ENCODE measurements around the gene BTBD2. TPM values are rescaled to one million over a fixed set of nuclear protein-coding genes. Genes with fewer than 3 reads are reported as not detected.

Gene BTBD2
- total and polyA plus RNA-seq, 12 donors: 11.8 to 122 (median 78.1) TPM

- TF ChIP-seq POLR2A (IDR thresholded peaks at IDR 0.05) (no peak), CTCF (IDR thresholded peaks at IDR 0.05) (no peak)
- no peak overlapping the region for H3K4me3 ChIP-seq
- no peaks in the 10 kb centered on the region for H3K36me3 ChIP-seq (replicated peaks in 1 of 2)
- H3K27me3 ChIP-seq: no peaks in the 10 kb centered on the region
- intact Hi-C loops (cut with DNase I): loop anchor here in 1 of 2 donors (10.0 kb wide), 1 partner anchor 49 kb away; no protein-coding TSS in a partner anchor
- peaks cover 4 to 9% of the 10 kb centered on the region in 2 donors for H3K4me1 ChIP-seq (replicated peaks in 1 of 2)
- H3K27ac ChIP-seq: no peak overlapping the region
- peak in 1 of 7 donors; percentile 48 for DNase-seq
- H3K9me3 ChIP-seq (replicated peaks in 1 of 3): no peaks in the 10 kb centered on the region
- WGBS, 4 donors: 69 to 79% (median 78%) methylated on average over 13 to 51 of the region's 51 CpGs
Measured at GRCh38 chr19:1955171-1956121, 60.1 kb downstream of the BTBD2 start.

- intact Hi-C loops (cut with DNase I): loop anchor here in 1 of 2 donors (10.0 kb wide), 1 partner anchor 50 kb away; no protein-coding TSS in a partner anchor
- Histone ChIP-seq H3K4me1 (replicated peaks in 1 of 2) (peaks cover 4 to 9% of the 10 kb centered on the region in 2 donors), H3K27me3 (no peaks in the 10 kb centered on the region), H3K9me3 (replicated peaks in 1 of 3) (no peaks in the 10 kb centered on the region), H3K36me3 (replicated peaks in 1 of 2) (no peaks in the 10 kb centered on the region), H3K4me3 (no peak overlapping the region), H3K27ac (no peak overlapping the region)
- no peak for DNase-seq
- 88 to 94% (median 91%) methylated on average over 11 to 15 of the region's 15 CpGs for WGBS, 4 donors
- TF ChIP-seq POLR2A (IDR thresholded peaks at IDR 0.05) (no peak), CTCF (IDR thresholded peaks at IDR 0.05) (no peak)
Measured at GRCh38 chr19:1954532-1954933, 61.0 kb downstream of the BTBD2 start.

GRCh38 chr19:1953441-1954094 lies 61.9 kb downstream of the BTBD2 start:
- Histone ChIP-seq H3K9me3 (replicated peaks in 1 of 3) (no peaks in the 10 kb centered on the region), H3K27ac (no peak overlapping the region), H3K36me3 (replicated peaks in 1 of 2) (no peaks in the 10 kb centered on the region), H3K4me3 (no peak overlapping the region), H3K4me1 (replicated peaks in 1 of 2) (peaks cover 4 to 9% of the 10 kb centered on the region in 2 donors), H3K27me3 (no peaks in the 10 kb centered on the region)
- no peak for TF ChIP-seq POLR2A (IDR thresholded peaks at IDR 0.05)
- TF ChIP-seq CTCF (IDR thresholded peaks at IDR 0.05): no peak
- intact Hi-C loops (cut with DNase I): loop anchor here in 1 of 2 donors (10.0 kb wide), 1 partner anchor 51 kb away; no protein-coding TSS in a partner anchor
- DNase-seq: no peak
- WGBS, 4 donors: 89 to 97% (median 91%) methylated on average over 20 to 32 of the region's 32 CpGs

- Histone ChIP-seq H3K4me3 (no peak overlapping the region), H3K36me3 (replicated peaks in 1 of 2) (no peaks in the 10 kb centered on the region), H3K27me3 (no peaks in the 10 kb centered on the region), H3K4me1 (replicated peaks in 1 of 2) (peaks cover 4 to 9% of the 10 kb centered on the region in 2 donors), H3K27ac (no peak overlapping the region), H3K9me3 (replicated peaks in 1 of 3) (no peaks in the 10 kb centered on the region)
- intact Hi-C loops (cut with DNase I): loop anchor here in 1 of 2 donors (10.0 kb wide), 1 partner anchor 52 kb away; no protein-coding TSS in a partner anchor
- TF ChIP-seq CTCF (IDR thresholded peaks at IDR 0.05): no peak
- DNase-seq: no peak
- 85 to 93% (median 90%) methylated on average over 11 to 19 of the region's 19 CpGs for WGBS, 4 donors
Measured at GRCh38 chr19:1953037-1953436, 62.5 kb downstream of the BTBD2 start.

All from adrenal gland (tissue), 12 donors.